Karpas-422 (cell line): Measurements from ENCODE around the gene ACVR2B. TPM values are rescaled to one million over a fixed set of nuclear protein-coding genes. Genes with fewer than 3 reads are reported as not detected.

Experiments
- DNase-seq: peaks from one replicate; pipeline ENCODE4 v3.0.0-alpha.2; 2015
- H2AFZ ChIP-seq: fragments of 200-600 bp; sonication (generic); 2 replicates; pipeline ENCODE4 v1.6.1; 2014; ENCODE audit warnings: antibody characterized with exemption, low read length, mixed read lengths
- H3K27ac ChIP-seq: fragments of 200-600 bp; sonication (generic); 2 replicates; pipeline ENCODE4 v1.5.1; 2014; ENCODE audit warnings: mild to moderate bottlenecking, low read length, moderate library complexity
- H3K27me3 ChIP-seq: fragments of 200-600 bp; sonication (generic); 2 replicates; pipeline ENCODE4 v1.6.1; 2014; ENCODE audit warnings: low read length, mixed read lengths
- H3K36me3 ChIP-seq: fragments of 200-600 bp; sonication (generic); 2 replicates; pipeline ENCODE4 v1.6.1; 2014; ENCODE audit warnings: low read length, mixed read lengths; ENCODE audit not compliant: insufficient read depth
- H3K4me1 ChIP-seq: fragments of 200-600 bp; sonication (generic); 2 replicates; pipeline ENCODE4 v1.6.1; 2014; ENCODE audit warnings: mild to moderate bottlenecking, low read length, mixed read lengths
- H3K4me2 ChIP-seq: fragments of 200-600 bp; sonication (generic); 2 replicates; pipeline ENCODE4 v1.6.1; 2014; ENCODE audit warnings: low read length, low read depth, mild to moderate bottlenecking; ENCODE audit not compliant: poor library complexity, severe bottlenecking
- H3K4me3 ChIP-seq: fragments of 200-600 bp; sonication (generic); 2 replicates; pipeline ENCODE4 v1.5.1; 2014; ENCODE audit warnings: mild to moderate bottlenecking, antibody characterized with exemption, low read length, mixed read lengths
- H3K79me2 ChIP-seq: fragments of 200-600 bp; sonication (generic); 2 replicates; pipeline ENCODE4 v1.6.1; 2014; ENCODE audit warnings: mild to moderate bottlenecking, low read length, mixed read lengths
- H3K9ac ChIP-seq: fragments of 200-600 bp; sonication (generic); 2 replicates; pipeline ENCODE4 v1.6.0; 2014; ENCODE audit warnings: low read length
- H3K9me2 ChIP-seq: fragments of 200-600 bp; sonication (generic), shearing (Covaris generic); replicated peaks from 2 replicates; pipeline ENCODE4 v1.6.0; 2014; ENCODE audit warnings: mild to moderate bottlenecking, low read length, moderate library complexity; ENCODE audit not compliant: insufficient read depth
- H3K9me3 ChIP-seq: fragments of 300-700, 200-600 bp; sonication (generic); 2 replicates; pipeline ENCODE4 v1.6.1; 2014; ENCODE audit warnings: low read length, mixed read lengths
- H4K20me1 ChIP-seq: fragments of 200-600 bp; sonication (generic); 2 replicates; pipeline ENCODE4 v1.6.1; 2014; ENCODE audit warnings: mild to moderate bottlenecking, antibody characterized with exemption, low read length, low read depth; ENCODE audit not compliant: insufficient read depth
- small RNA-seq: library from RNA; depleted of rRNA; stranded (forward); fragments of <200 nt; gene quantifications from one replicate; pipeline ENCODE3, GENCODE V24; 2014
- total RNA-seq: library from RNA; depleted of rRNA; stranded (reverse); fragments of >200 nt; shearing (Covaris generic); gene quantifications from 2 replicates; pipeline ENCODE4 v1.2.3, GENCODE V29; 2014; ENCODE audit warnings: low replicate concordance; rRNA removed

The ACVR2B gene
- total RNA-seq, 1 experiment from 2014 or later = 2.4 TPM

DNA sequence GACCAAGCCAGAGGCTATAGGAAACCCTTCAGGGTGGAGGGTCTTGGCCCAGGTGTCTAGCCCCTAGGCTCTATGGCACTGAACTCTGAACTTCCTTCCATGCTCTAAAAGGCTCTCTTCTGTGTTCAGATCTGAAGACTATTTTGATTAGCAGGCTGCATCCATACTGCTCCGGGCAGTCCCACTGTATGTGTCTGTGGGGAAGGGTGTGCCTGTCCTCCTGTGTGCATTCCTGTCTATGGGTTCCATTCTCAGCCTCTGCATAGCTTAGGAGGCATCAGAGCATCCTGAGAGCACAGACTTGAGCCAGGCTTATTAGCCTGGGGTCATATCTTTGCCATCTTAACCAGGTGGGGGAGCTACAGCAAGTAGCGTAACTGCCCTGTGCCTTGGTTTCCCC is 80.5 kb downstream of the ACVR2B start:
- no peaks in the 10 kb centered on the region for H3K79me2 ChIP-seq
- H3K9me2 ChIP-seq = no peaks in the 10 kb centered on the region
- no peaks in the 10 kb centered on the region for H4K20me1 ChIP-seq
- no peaks in the 10 kb centered on the region for H3K9me3 ChIP-seq
- no peak overlapping the region for H3K4me2 ChIP-seq
- H3K9ac ChIP-seq = no peak overlapping the region
- H3K4me1 ChIP-seq = no peaks in the 10 kb centered on the region
- no peaks in the 10 kb centered on the region for H3K27me3 ChIP-seq
- DNase-seq = no peak
- H3K4me3 ChIP-seq = no peak overlapping the region
- no peak overlapping the region for H2AFZ ChIP-seq
- no peak overlapping the region for H3K27ac ChIP-seq
- H3K36me3 ChIP-seq = no peaks in the 10 kb centered on the region

GRCh38 chr3:38534604-38535003 is 80.9 kb downstream of the ACVR2B start:
- Histone ChIP-seq H3K79me2 (no peaks in the 10 kb centered on the region), H3K4me3 (no peak overlapping the region), H2AFZ (no peak overlapping the region), H3K4me1 (no peaks in the 10 kb centered on the region), H3K9ac (no peak overlapping the region), H3K27ac (no peak overlapping the region), H3K27me3 (no peaks in the 10 kb centered on the region), H4K20me1 (no peaks in the 10 kb centered on the region), H3K9me3 (no peaks in the 10 kb centered on the region), H3K9me2 (no peaks in the 10 kb centered on the region), H3K4me2 (no peak overlapping the region), H3K36me3 (no peaks in the 10 kb centered on the region)
- no peak for DNase-seq

- Histone ChIP-seq H3K4me3 (no peak overlapping the region), H3K9ac (no peak overlapping the region), H4K20me1 (no peaks in the 10 kb centered on the region), H2AFZ (no peak overlapping the region), H3K36me3 (no peaks in the 10 kb centered on the region), H3K27ac (no peak overlapping the region), H3K9me2 (no peaks in the 10 kb centered on the region), H3K4me2 (no peak overlapping the region), H3K79me2 (no peaks in the 10 kb centered on the region), H3K27me3 (no peaks in the 10 kb centered on the region), H3K4me1 (no peaks in the 10 kb centered on the region), H3K9me3 (no peaks in the 10 kb centered on the region)
- no peak for DNase-seq
These were observed 83.0 kb downstream of the ACVR2B start for GRCh38 chr3:38536671-38537070.

DNA sequence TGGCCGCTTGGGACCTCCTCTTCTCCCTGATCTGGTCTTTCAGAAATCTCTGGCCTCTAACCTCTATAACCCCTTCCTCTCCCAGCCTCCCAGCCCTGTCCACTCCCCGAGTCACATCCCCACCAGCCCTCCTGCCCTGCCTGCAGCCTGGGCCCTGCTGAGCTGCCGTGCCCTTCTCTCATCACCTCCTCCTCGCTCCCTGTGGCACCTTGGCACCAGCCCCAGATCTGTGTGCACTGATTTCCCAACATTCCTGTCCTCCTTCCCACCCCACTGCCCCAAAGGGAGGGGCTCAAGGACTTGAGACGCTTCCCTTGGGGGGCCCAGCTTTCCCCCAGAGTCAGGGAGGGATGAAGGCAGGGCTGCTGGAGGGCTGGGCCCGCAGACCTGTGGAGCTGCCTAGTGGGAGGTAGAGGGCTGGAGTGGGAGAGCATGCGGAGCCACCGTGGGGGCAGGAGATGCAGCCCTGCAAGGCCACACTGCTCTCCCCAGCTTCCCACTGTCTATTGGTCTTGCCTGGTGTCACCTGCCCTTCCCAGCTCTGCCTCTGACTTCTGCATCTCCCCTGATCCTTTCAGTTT is 85.2 kb downstream of the ACVR2B start:
- no peaks in the 10 kb centered on the region for H3K36me3 ChIP-seq
- H3K27ac ChIP-seq = no peak overlapping the region
- H3K4me3 ChIP-seq = no peak overlapping the region
- no peaks in the 10 kb centered on the region for H3K79me2 ChIP-seq
- no peak for DNase-seq
- H3K9ac ChIP-seq = no peak overlapping the region
- no peaks in the 10 kb centered on the region for H4K20me1 ChIP-seq
- H3K9me3 ChIP-seq = no peaks in the 10 kb centered on the region
- H2AFZ ChIP-seq = no peak overlapping the region
- no peak overlapping the region for H3K4me2 ChIP-seq
- no peaks in the 10 kb centered on the region for H3K27me3 ChIP-seq
- no peaks in the 10 kb centered on the region for H3K9me2 ChIP-seq
- no peaks in the 10 kb centered on the region for H3K4me1 ChIP-seq

DNA sequence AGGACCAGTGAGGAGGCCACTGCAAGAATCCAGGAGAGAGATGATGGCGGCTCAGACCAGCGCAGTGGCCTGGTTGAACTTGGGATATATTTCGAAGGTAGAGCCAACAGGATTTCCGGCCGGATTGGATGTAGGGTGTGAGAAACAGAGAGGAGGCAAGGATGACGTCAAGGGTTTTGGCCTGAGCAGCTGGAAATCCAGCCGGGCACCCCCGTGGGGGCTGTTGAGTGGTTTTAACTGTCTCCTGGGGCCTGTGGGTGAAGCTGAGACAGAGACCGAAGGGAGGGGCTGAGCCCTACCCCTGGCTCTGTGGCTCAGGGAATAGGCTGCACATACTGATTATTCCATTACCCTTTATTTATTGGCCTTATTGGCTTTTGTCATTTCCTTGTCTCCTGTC is 88.1 kb downstream of the ACVR2B start:
- DNase-seq = no peak
- Histone ChIP-seq H3K27ac (no peak overlapping the region), H3K4me1 (no peaks in the 10 kb centered on the region), H3K9me3 (no peaks in the 10 kb centered on the region), H2AFZ (no peak overlapping the region), H4K20me1 (no peaks in the 10 kb centered on the region), H3K36me3 (no peaks in the 10 kb centered on the region), H3K79me2 (no peaks in the 10 kb centered on the region), H3K9ac (no peak overlapping the region), H3K4me2 (no peak overlapping the region), H3K4me3 (no peak overlapping the region), H3K9me2 (no peaks in the 10 kb centered on the region), H3K27me3 (no peaks in the 10 kb centered on the region)

Small RNAs within 50 kb of the gene (small RNA-seq; reads per million reads assigned to genes)
- gene RF00019 = not detected

Other genes starting within 250 kb of the ACVR2B start
- gene SLC22A13, start 188.1 kb upstream of the ACVR2B start, total RNA-seq = 0.90 and 3.3 TPM in 2 replicates
- not detected in 2 replicates for gene SLC22A14, start 171.6 kb upstream of the ACVR2B start, total RNA-seq
- gene XYLB, start 107.1 kb upstream of the ACVR2B start, total RNA-seq = not detected in 2 replicates
- gene EXOG, start 42.5 kb downstream of the ACVR2B start, total RNA-seq = 21.4 and 33.2 TPM in 2 replicates
- not detected in 2 replicates for gene SCN5A, start 195.8 kb downstream of the ACVR2B start, total RNA-seq